ENCODE data around the gene CFAP410. TPM values are rescaled to one million over a fixed set of nuclear protein-coding genes. Genes with fewer than 3 reads are reported as not detected.

Gene CFAP410
- total RNA-seq (2012; rRNA removed) (3.3 and 3.8 TPM in 2 replicates), polyA plus RNA-seq (2012; rRNA removed) (10.3 and 12.4 TPM in 2 replicates), Bru-seq, nascent RNA (percentile 49 among the genes with signal in this experiment), BruChase-seq, experiment 1, labeled RNA remaining after a 6-hour chase (percentile 59 among the genes with signal in this experiment), BruChase-seq, experiment 2, labeled RNA remaining after a 2-hour chase (percentile 55 among the genes with signal in this experiment)
- 18.3 and 20.2 TPM in 2 replicates for polyA plus RNA-seq (2012; cell fraction: cytosol; rRNA removed)
- polyA plus RNA-seq (2012; cell fraction: nucleus; rRNA removed; ENCODE audit: low replicate concordance): 43.6 and 107 TPM in 2 replicates
- long read RNA-seq, partial matches to known transcripts: 4 of 12 reads
- long read RNA-seq, other reads (novel, unspliced or antisense): 8 of 12 reads

DNA sequence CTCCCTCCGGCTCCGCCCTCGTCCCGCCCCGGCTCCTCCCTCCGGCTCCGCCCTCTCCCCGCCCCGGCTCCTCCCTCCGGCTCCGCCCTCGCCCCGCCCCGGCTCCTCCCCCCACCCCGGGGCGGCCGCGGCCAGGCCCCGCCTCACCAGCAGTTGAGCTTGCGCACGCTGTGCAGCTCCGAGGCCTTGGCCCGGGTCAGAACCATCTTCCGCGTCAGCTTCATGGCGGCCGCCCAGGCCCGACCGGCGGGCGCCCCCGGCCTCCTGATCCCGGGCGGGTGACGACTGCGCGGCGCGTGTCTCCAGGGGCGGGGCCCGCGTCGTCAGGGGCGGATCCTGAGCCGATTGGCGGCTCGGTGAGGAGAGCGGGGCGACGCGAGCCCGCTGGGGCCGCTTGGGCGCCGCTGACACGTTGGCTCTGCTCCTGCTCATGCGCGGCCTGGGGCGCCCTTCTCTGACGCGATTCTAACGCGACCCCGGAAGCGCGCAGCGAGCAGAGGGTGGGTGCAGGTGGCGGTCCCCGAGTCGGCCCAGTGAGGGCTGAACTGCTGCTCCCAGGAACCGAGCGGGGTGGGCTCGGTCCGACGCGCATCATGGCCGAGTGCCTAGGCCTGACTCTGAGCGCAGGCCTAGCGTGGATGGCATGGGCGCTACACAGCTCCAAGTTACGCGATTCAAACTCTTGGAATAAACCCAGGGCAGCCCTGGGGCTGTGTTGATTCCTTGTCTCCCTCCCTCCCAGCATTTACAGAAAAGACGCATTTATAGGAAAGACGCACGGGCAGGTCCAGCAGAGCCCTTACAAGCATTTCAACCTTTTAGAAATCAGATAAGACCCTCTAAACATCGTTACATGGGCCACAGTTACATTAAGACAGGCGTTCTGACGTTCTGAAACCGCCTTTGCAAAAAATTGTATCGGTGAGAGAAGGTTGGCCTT is at the start of gene CFAP410:
Gene CFAP410, minus strand, starts transcription at position 420 of the 940 bp plus-strand sequence. Its CDS starts 196 bp downstream, at position 224.
- ChIA-PET CTCF (no interaction called here), POLR2A (ENCODE audit: unreplicated experiment) (no interaction called here)
- Histone ChIP-seq H3K23ac (ENCODE audit: low read depth, low read length) (peak within 1 kb of the TSS; percentile 68; the same call in 1 of the 2 replicates), H2BK20ac (ENCODE audit: low read depth, low read length) (no peak within 1 kb of the TSS), H3K14ac (replicated peaks; ENCODE audit: low read depth, low read length) (peak within 1 kb of the TSS; percentile 92), H3K9ac (ENCODE audit: low read depth, low read length) (peak within 1 kb of the TSS; percentile 88), H2AK5ac (ENCODE audit: low read depth, low read length) (peak within 1 kb of the TSS; percentile 96), H3K4me3 (ENCODE audit: insufficient read depth, low read depth, low read length) (peak within 1 kb of the TSS; percentile 96), H3K56ac (ENCODE audit: extremely low read depth, insufficient read depth, low read length) (peak within 1 kb of the TSS; percentile 54), H2BK120ac (ENCODE audit: low read depth, low read length) (peak within 1 kb of the TSS; percentile 70; the same call in 1 of the 2 replicates), H2AFZ (replicated peaks; ENCODE audit: low read length, poor library complexity) (peak within 1 kb of the TSS; percentile 92), H3K27me3 (ENCODE audit: control insufficient read depth, insufficient read depth, low read length) (no peaks in the 10 kb centered on the region), H3K36me3 (ENCODE audit: control insufficient read depth, insufficient read depth, low read length) (peaks cover 8% of the 10 kb centered on the region; the same call in 1 of the 2 replicates), H4K20me1 (ENCODE audit: insufficient read depth, low read length) (peaks cover 6% of the 10 kb centered on the region; the same call in 1 of the 2 replicates), H4K5ac (ENCODE audit: low read depth, low read length) (peak within 1 kb of the TSS; percentile 99), H4K8ac (ENCODE audit: low read depth in 2 of 2, low read length in 2 of 2) (peak within 1 kb of the TSS; percentile 97 to 99), H3K9me1 (ENCODE audit: insufficient read depth, low read length) (peaks cover 9% of the 10 kb centered on the region), H3K18ac (ENCODE audit: low read depth, low read length) (peak within 1 kb of the TSS; percentile 84), H3K4ac (ENCODE audit: low read depth, low read length) (peak within 1 kb of the TSS; percentile 90), H2BK15ac (ENCODE audit: low read depth, low read length) (0 out of 3 replicates have a peak within 1 kb of the TSS, but pooled peaks have one; percentile 80), H2AK9ac (replicated peaks; ENCODE audit: low read depth, low read length, poor library complexity) (peak within 1 kb of the TSS; percentile 96), H3K4me1 (ENCODE audit: control insufficient read depth, insufficient read depth, low read length) (peaks cover 6% of the 10 kb centered on the region), H2BK5ac (ENCODE audit: low read depth, low read length, poor library complexity, severe bottlenecking) (peak within 1 kb of the TSS; percentile 97), H3K4me2 (ENCODE audit: low read depth, low read length) (peak within 1 kb of the TSS; percentile 100), H3K79me1 (ENCODE audit: low read depth in 1 of 2, low read length in 2 of 2) (peaks cover 0 to 8% of the 10 kb centered on the region in 2 experiments; a peak in 1 of 4 replicates), H3K27ac (ENCODE audit: insufficient read depth, low read length) (peak within 1 kb of the TSS; percentile 97), H3K9me3 (ENCODE audit: control insufficient read depth, insufficient read depth, low read length) (no peaks in the 10 kb centered on the region), H4K91ac (ENCODE audit: insufficient read depth, low read depth, low read length) (peak within 1 kb of the TSS; percentile 90)
- in situ Hi-C loops (cut with MboI; ENCODE audit: low sequenced_read_pairs) (no loop called here), intact Hi-C loops (cut with micrococcal nuclease) (loop anchor here (10.0 kb wide), 1 partner anchor 146 kb away; no protein-coding TSS in a partner anchor), dilution Hi-C loops (cut with HindIII; ENCODE audit: low sequenced_read_pairs, unreplicated experiment) (no loop called here)
- ATAC-seq (ENCODE audit: low read depth): peak; percentile 91
- peak; percentile 93 for TF ChIP-seq POLR2A (IDR thresholded peaks at IDR 0.05; ENCODE audit: low read depth, low read length)
- TF ChIP-seq MAZ (IDR thresholded peaks at IDR 0.05; ENCODE audit: borderline replicate concordance, low read depth, low read length): peak; percentile 93
- TF ChIP-seq, protein P1, sequence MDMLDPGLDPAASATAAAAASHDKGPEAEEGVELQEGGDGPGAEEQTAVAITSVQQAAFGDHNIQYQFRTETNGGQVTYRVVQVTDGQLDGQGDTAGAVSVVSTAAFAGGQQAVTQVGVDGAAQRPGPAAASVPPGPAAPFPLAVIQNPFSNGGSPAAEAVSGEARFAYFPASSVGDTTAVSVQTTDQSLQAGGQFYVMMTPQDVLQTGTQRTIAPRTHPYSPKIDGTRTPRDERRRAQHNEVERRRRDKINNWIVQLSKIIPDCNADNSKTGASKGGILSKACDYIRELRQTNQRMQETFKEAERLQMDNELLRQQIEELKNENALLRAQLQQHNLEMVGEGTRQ (IDR thresholded peaks at IDR 0.05; ENCODE audit: low read depth, low read length): no peak; the same call in 1 of the 2 replicates
- TF ChIP-seq RAD21 (IDR thresholded peaks at IDR 0.05; ENCODE audit: low read length): 0 out of 2 replicates have a peak, but pooled peaks have one; percentile 1
- TF ChIP-seq CHD1 (IDR thresholded peaks at IDR 0.05; ENCODE audit: low read depth, low read length): no peak
- no peak for TF ChIP-seq RCOR1 (IDR thresholded peaks at IDR 0.05; ENCODE audit: insufficient replicate concordance, low read length)
- TF ChIP-seq, protein P2, sequence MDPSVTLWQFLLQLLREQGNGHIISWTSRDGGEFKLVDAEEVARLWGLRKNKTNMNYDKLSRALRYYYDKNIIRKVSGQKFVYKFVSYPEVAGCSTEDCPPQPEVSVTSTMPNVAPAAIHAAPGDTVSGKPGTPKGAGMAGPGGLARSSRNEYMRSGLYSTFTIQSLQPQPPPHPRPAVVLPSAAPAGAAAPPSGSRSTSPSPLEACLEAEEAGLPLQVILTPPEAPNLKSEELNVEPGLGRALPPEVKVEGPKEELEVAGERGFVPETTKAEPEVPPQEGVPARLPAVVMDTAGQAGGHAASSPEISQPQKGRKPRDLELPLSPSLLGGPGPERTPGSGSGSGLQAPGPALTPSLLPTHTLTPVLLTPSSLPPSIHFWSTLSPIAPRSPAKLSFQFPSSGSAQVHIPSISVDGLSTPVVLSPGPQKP (IDR thresholded peaks at IDR 0.05; ENCODE audit: borderline replicate concordance, low read depth, low read length): no peak
- peak; percentile 80; the same call in 1 of the 2 replicates for TF ChIP-seq MXI1 (IDR thresholded peaks at IDR 0.05; ENCODE audit: borderline replicate concordance, low read depth, low read length)
- peak; percentile 4; the same call in 1 of the 2 replicates for TF ChIP-seq BHLHE40 (IDR thresholded peaks at IDR 0.05; ENCODE audit: low read depth, low read length)
- TSS peak; percentile 88 for BruUV-seq (replicated peaks)
- 0% methylated on average over 19 of the region's 90 CpGs; no CpG with 5 or more reads in 1 of the 2 experiments for WGBS, 2 experiments (ENCODE audit: extremely low coverage in 2 of 2, insufficient read length in 1 of 2)
- DNase-seq: peak; percentile 94
